Keratinocyte (primary cell): ENCODE data around the gene IQGAP3.

Source experiments
- EZH2 ChIP-seq: IDR thresholded peaks from one replicate; pipeline ENCODE4 v1.6.1; 2012; ENCODE audit warnings: inconsistent platforms, mild to moderate bottlenecking, low read length, moderate library complexity
- TF ChIP-seq, protein P1 (sequence below), 3 experiments: IDR thresholded peaks in 1 of 3; conservative IDR thresholded peaks in 1 of 3; optimal IDR thresholded peaks in 1 of 3; 2 replicates in 2 of 3; 3 replicates in 1 of 3; pipeline versions ENCODE3 to v1.5.1; 2011; ENCODE audit warnings: low read length in 3 of 3, mild to moderate bottlenecking in 3 of 3, moderate library complexity in 2 of 3, control low read depth in 1 of 3, inconsistent platforms in 1 of 3; ENCODE audit not compliant: insufficient read depth in 2 of 3; ENCODE audit errors: extremely low read depth in 1 of 3

- TF ChIP-seq EZH2 = no peak
- TF ChIP-seq, protein P1, sequence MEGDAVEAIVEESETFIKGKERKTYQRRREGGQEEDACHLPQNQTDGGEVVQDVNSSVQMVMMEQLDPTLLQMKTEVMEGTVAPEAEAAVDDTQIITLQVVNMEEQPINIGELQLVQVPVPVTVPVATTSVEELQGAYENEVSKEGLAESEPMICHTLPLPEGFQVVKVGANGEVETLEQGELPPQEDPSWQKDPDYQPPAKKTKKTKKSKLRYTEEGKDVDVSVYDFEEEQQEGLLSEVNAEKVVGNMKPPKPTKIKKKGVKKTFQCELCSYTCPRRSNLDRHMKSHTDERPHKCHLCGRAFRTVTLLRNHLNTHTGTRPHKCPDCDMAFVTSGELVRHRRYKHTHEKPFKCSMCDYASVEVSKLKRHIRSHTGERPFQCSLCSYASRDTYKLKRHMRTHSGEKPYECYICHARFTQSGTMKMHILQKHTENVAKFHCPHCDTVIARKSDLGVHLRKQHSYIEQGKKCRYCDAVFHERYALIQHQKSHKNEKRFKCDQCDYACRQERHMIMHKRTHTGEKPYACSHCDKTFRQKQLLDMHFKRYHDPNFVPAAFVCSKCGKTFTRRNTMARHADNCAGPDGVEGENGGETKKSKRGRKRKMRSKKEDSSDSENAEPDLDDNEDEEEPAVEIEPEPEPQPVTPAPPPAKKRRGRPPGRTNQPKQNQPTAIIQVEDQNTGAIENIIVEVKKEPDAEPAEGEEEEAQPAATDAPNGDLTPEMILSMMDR (optimal IDR thresholded peaks at IDR 0.05 in 1 of 3, IDR thresholded peaks at IDR 0.05 in 1 of 3, conservative IDR thresholded peaks at IDR 0.05 in 1 of 3; ENCODE audit: extremely low read depth in 1 of 3, insufficient read depth in 2 of 3, low read length in 3 of 3) = no peak
Observed at GRCh38 chr1:156571919-156572662, at the start of gene IQGAP3.
